NB4 (cell line): Measurements from ENCODE around the gene GPHA2.

Source experiments
- CTCF ChIP-seq: IDR thresholded peaks from one replicate; pipeline ENCODE4 v1.5.1; 2012; ENCODE audit warnings: low read depth, low read length
- POLR2A ChIP-seq: IDR thresholded peaks from 2 replicates; pipeline ENCODE4 v1.6.1; 2011; ENCODE audit warnings: mild to moderate bottlenecking; ENCODE audit not compliant: insufficient read length; ENCODE audit errors: extremely low read depth

- TF ChIP-seq CTCF = no peak
- no peak for TF ChIP-seq POLR2A
These were observed 41.0 kb upstream of the GPHA2 start for GRCh38 chr11:64976651-64977050.
